Fibroblast of skin of abdomen (primary cell): Measurements from ENCODE around the gene PRR23A. TPM values are rescaled to one million over a fixed set of nuclear protein-coding genes. Genes with fewer than 3 reads are reported as not detected.
"Not testable (repeated sequence)": the region's sequence is repeated elsewhere in the genome, so short reads cannot be mapped to it uniquely, and the experiment has no call there.

Source experiments
- DNase-seq: peaks from one replicate; pipeline ENCODE4 v3.0.0-alpha.2; 2013
- polyA plus RNA-seq, 2 experiments: library from polyadenylated mRNA; unstranded; fragments of 120-200 nt; gene quantifications; one replicate each; pipeline ENCODE4 v1.2.1, GENCODE V29; 2013; ENCODE audit not compliant: insufficient read length in 2 of 2

PRR23A gene
- polyA plus RNA-seq (2013, experiment 1 of 2; ENCODE audit: insufficient read length), result not detected
- polyA plus RNA-seq (2013, experiment 2 of 2; ENCODE audit: insufficient read length), result not detected

DNA sequence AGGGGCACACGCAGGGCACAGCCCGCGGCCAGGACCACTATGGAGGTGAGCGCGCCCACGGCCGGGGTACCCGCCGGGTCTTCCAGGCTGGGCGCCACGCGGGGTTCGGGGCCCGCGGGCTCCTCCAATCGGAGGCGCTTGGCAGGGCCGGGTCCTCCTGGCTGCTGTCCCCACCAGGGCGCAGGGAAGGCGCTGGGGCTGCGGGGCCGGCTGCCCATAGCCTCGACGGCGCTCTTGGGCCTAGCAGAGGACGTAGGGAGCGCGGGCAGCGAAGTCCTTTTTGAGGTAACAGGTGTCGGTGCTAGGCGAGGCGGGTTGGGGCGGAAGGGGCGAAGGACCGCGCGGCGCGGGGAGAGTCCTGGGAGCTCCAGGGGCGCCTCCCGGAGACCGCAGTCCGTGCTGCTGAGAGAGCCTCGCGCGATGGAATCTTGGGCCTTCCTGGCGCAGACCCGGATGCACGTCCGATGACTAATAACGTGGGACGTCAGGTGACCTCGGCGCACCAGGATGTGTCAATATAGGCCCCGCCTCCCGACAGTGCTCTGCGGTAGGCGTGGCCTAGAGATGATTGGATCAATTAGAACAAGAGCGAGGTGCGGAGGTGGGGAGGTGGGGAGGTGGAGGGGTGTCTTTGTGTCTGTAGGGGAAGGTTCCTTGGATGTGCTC is at the start of gene PRR23A:
Gene PRR23A (minus strand): TSS at position 218 of the 666 bp plus-strand sequence. CDS start 0 bp downstream, at position 218.
- DNase-seq, result no peak

DNA sequence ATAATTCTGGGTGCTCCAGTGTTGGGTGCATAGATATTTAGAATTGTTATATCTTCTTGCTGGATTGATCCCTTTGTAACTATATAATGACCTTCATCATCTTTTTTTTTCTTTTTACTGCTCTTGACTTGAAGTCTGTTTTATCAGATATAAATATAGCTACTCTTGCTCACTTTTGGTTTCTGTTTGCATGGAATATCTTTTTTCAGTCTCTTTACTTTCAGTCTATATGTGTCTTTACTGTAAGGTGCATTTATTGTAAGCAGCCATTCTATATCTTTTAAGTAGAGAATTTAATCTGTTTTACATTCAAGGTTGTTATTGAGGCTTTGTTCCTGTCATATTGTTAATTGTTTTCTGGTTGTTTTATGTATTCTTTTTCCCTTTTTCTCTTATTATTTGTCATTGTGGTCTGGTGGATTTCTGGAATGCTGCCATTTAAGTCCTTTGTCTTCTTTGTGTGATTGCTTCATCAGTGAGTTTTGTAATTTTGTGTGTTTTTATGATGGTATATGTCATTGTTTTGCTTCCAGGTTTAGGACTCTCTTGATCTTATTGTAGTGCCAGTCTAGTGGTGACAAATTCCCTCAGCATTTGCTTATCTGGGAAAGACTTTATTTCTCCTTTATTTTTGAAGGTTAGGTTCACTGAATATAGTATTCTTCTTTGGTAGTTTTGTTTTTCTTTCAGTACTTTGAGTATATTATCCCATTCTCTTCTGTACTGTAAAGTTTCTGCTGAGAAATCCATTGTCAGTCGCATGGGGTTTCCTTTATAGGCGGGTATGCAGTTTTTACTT is 46.9 kb upstream of the PRR23A start:
- DNase-seq, result no peak

DNA sequence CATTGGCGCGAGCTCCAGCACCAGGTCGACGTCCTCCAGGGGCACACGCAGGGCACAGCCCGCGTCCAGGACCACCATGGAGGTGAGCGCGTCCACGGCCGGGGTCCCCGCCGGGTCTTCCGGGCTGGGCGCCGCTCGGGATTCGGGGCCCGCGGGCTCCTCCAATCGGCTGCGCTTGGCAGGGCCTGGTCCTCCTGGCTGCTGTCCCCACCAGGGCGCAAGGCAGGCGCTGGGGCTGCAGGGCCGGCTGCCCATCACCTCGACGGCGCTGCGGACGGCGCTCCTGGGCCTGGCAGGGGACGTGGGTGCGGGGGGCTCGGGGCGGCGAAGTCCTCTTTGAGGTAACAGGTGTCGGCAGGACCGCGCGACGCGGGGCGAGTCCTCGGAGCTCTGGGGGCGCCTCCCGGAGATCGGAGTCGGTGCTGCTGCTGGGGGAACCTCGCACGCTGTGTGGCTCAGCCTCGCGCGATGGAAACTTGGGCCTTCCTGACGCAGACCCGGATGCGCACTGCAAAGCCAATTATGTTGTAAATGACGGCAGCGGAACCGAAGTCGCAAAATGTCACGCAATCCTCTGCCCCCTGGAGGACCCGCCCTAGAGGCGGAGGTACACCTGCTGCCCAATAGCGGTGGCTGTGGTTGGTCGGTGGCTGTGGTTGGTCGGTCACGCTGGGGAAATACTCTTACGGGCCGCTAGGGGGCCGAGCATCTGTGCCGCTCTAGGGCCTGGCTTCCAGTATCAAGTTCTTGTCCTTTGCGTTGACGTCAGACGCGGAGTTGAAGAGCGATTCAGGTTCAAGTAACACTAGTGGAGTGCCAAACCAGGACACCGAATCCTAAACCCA is 38.5 kb upstream of the PRR23A start, which contains the start of gene PRR23C:
Gene PRR23C (minus strand): TSS at position 527 of the 845 bp plus-strand sequence. CDS start 272 bp downstream, at position 255.
- no peak for DNase-seq

DNA sequence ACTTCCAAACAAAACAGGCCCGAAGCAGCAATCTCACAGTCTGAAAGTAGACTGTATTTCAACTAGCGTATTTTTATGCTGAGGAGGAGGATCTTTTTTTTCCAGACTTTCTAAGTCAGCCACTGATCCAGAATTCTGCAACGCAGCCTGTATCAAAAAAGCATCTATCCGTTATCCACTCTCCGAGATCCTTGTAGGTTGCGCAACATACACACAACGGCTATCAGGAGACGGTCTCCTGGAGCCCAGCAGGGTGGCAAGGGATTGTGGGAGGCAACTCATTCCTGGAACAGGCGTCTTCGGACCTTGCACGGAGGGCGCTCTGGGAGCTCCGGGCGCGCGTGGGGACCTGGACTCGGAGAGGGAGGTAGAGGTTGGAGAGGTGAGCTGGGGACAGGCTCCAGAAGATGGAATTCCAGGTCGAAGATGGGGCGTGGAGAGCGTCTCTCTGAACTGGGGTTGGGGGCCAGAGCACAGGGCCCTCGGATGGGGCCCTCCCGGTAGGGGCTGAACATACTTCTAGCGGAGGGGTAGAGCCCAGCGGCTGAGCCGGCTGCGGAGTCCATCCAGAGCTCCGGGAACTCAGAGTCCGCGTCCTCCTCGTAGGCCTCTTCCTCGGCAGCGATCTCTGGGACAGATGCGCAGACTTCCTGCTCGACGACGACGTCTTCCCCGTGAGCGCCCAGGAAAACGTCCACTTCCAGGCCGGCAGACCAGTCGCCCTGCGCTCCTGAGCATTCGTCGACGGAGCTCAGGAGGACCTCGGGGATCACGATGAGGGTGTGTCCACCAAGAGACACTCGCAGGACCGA is 37.7 kb upstream of the PRR23A start:
- no peak for DNase-seq

DNA sequence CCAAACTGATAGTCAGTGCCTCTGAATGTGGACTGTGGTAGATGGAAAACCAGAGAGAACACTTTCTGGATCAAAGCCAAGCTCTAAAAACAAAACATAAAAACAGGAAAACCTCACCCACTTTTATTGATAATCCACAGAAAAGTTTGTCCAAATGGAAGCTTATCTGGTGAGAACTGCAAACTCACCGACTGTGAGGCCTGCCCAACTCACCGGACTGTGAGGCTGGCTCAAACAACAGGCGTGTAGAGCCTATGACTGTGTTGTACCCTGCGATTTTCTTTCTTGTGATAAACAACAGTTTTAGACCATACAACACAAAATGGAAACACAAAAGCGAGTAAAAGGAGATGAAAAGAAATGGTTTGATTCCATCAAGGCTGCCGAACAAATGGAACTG is 31.4 kb upstream of the PRR23A start:
- no peak for DNase-seq

DNA sequence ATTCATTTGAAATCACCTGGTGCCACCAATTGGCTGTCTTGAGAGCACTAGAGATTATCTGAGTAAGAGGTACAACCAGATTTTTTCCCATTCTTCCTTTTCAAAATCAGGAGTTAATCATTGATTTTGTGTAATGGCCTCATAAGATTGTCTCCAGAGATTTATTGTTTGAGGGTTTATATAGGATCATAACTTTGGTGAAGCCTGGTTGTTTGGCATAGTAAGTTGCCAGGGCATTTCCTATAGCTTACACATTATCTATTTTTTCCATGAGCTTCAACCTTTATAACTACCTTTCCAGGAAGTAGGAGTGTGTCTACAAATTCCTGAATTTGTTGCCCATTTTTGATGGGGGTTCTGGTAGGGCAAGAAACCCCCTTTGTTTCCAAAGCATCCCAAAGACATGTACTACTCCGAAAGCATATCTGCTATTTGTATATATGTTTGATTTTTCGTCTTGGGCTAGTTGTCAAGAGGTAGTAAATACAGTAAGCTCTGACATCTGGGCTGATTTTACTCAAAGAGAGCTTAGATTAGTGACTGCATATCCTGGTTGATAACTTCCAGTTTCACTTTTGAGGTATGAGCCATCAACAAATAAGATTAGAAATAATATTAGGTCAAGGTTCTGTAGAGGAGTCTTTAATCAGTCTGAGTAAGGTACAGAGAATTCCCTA is 26.4 kb upstream of the PRR23A start:
- DNase-seq, result no peak

DNA sequence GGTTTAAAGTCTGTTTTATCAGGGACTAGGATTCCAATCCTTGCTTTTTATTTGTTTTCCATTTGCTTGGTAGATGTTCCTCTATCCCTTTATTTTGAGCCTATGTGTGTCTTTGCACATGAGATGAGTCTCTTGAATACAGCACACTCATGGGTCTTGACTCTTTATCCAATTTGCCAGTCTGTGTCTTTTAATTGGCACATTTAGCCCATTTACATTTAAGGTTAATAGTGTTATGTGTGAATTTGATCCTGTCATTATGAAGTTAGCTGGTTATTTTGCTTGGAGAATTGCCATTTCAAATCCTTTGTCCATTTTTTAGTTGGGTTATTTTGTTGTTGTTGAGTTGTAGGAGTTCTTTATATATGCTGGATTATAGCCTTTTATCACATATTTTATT is 24.5 kb upstream of the PRR23A start:
- not testable (repeated sequence) for DNase-seq

DNA sequence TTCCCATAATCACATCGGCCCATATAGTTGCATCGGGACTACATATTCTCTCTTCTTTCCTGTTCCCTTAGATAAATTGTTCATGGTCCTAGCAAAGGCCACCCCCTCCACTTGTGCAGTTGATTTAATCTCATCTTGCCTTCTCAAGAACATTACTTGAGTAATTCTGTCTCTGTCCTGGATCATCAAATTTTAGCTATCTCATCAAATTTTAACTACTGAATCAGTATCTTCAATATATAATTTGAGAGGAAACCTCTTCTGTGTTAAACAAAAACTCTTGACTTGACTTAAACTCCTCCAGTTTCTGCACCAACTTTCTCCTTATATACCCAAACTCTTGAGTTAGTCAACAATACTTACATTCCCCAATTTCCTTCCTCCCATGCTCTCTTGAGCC is 18.9 kb upstream of the PRR23A start:
- DNase-seq, result no peak

DNA sequence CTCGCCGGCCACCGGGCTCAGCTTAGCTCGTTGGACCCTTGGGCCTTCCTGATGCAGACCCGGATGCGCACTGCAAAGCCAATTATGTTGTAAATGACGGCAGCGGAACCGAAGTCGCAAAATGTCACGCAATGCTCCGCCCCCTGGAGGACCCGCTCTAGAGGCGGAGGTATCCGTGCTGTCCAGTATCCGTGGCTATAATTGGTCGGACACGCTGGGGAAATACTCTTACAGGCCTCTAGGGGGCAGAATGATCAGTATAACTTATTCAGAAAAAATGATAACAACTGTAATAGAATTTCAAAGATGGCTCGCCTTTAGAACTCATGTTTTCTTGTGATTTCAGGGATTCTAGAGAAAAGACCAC is 14.8 kb upstream of the PRR23A start, which contains the start of gene PRR23B:
Gene PRR23B (minus strand): TSS at position 59 of the 367 bp plus-strand sequence. CDS start 265 bp downstream, outside the sequence.
- no peak for DNase-seq

DNA sequence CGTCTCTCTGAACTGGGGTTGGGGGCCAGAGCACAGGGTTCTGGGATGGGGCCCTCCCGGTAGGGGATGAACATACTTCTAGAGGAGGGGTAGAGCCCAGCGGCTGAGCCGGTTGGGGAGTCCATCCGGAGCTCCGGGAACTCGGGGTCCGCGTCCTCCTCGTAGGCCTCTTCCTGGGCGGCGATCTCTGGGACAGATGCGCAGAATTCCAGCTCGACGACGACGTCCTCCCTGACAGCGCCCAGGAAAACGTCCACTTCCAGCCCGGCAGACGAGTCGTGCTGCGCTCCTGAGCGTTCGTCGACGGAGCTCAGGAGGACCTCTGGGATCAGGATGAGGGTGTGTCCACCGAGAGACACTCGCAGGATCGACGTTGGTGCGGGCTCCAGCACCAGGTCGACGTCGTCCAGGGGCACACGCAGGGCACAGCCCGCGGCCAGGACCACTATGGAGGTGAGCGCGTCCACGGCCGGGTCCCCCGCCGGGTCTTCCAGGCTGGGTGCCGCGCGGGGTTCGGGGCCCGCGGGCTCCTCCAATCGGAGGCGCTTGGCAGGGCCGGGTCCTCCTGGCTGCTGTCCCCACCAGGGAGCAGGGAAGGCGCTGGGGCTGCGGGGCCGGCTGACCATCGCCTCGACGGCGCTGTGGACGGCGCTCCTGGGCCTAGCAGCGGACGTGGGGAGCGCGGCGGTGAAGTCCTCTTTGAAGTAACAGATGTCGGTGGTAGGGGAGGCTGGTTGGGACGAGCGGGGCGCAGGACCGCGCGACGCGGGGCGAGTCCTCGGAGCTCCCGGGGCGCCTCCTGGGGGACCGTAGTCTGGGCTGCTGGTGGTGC is 14.2 kb upstream of the PRR23A start:
- no peak for DNase-seq

DNA sequence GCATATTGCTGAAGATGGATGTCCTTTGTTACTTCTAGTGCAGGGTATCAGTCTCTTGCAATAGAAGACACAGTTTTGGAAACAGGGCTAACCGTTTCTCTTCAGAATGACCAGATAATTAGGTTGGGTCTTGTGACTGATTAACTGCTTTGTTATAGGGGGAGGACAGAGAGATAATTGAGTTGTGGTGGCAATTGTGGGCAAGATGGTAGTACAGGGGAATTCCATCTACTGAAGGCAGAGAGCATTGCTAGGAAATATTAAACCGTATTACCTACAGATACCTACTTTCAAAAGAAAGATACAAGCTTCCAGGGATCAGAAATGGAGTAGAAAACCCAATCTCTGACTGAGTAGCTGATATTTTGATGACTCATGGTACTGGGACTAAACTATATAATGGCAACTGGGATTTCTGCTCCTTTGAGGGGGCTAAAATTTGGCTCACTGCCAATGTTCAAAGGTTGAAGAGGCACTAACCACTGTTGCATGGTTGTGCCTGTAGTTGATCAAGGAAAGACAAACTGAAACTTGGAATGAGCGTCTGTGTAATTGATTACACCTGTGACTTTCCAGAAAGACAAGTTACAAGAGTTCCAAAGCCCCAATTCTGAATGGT is 10.5 kb upstream of the PRR23A start:
- DNase-seq, result no peak

DNA sequence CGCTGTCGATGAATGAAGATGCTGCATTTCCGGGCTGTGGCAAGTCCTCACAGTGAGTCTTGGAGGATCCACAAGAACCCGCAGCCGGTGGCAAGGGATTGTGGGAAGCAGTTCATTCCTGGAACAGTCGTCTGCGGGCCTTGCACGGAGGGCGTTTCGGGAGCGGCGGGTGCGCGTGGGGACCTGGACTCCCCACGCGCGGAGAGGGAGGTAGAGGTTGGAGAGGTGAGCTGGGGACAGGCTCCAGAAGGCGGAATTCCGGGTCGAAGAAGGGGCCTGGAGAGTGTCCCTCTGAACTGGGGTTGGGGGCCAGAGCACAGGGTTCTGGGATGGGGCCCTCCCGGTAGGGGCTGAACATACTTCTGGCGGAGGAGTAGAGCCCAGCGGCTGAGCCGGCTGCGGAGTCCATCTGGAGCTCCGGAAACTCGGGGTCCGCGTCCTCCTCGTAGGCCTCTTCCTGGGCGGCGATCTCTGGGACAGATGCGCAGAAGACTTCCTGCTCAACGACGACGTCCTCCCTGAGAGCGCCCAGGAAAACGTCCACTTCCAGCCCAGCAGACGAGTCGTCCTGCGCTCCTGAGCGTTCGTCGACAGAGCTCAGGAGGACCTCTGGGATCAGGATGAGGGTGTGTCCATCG is 593 bp downstream of the PRR23A start:
- no peak for DNase-seq

DNA sequence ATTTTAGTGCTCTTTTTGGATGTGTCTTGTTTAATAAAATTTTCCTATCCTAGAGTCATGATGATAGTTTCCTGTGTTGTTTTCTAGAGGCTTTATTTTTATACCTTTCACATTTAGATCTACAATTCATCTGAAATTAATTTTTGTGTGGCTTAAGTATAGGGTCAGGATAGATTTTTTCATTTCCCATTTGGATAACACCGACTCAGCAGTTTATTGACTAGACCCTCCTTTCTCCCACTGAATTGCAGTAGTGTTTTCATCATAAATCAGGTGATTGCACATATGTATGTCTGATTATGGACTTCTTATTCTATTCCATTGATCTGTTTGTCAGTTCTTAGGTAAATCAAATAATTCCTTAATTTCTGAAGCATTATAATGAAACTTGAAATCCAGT is 10.4 kb downstream of the PRR23A start:
- DNase-seq, result no peak

DNA sequence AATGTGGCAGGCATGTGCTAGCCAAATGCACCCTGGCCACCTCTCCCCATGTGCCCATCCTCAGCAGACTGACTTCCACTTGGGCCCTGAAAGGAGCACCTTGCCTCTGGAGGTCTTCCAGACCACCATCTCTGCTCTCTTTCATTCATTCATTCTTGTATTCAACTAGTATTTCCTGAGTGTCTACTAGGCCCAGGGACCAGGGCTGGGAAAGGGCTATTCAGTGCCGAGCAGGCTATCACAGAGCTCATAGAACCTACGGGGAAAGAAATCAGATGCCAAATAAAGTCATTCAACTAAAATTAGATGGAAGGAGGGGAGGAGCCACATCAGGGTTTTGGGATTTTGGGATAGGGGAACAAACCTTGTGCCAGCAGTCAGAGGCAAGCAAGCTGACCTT is 18.9 kb downstream of the PRR23A start:
- no peak for DNase-seq

DNA sequence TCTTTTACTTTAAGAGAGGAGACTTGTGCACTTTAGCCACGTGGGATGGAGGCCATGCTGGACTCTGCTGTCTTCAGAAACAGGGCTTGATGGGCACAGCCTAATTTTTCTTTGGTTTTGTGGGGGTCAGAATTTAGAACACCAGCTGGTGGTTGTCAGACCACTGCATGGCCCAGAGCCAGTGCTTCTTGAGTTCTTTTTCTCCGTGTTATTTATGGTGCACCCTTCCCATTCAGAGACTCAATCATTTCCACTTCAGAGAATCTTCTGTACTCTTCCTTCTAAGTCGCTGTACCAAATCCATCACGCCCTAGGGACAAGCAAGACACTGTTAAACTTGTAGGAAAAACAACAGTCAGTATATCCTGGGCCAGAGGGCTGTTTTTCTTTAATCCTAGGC is 20.1 kb downstream of the PRR23A start:
- DNase-seq, result no peak

DNA sequence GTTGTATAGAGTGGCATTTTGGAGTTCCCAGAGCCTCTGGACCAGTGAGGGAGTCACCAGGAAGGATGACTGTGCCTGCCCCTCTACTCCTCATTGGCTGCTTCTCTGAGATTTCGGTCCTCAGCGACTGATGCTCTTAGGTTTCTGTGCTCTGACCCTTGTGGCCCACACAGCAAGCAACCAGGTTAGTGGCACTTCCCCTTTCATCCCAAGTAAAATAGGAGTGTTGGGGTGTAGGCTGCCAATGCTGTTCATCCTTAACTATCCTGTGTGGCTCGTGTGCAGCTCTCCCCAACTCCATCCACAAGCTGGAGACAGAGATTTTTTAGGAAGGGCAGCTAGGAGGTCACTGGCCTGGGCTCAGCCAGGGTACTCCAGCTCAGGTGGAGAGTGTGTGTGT is 21.3 kb downstream of the PRR23A start:
- DNase-seq, result no peak

DNA sequence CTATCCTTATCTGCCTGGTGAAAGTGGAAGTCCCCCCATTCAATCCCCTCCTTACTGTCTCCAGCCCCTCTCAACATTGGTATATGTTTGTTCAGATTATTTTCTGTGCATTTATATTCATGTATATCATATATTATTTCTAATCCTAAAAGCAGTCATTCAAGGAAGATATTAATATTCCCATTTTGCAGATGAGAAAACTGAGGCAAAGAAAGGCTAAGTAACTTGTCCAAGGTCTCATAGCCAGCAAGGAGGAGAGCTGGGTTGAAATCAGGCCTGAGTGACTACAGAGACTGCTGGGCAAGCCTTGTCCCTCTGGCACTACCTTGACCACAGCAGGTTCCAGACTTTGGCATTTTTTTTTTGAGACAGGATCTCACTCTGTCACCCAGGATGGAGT is 30.0 kb downstream of the PRR23A start:
- no peak for DNase-seq

DNA sequence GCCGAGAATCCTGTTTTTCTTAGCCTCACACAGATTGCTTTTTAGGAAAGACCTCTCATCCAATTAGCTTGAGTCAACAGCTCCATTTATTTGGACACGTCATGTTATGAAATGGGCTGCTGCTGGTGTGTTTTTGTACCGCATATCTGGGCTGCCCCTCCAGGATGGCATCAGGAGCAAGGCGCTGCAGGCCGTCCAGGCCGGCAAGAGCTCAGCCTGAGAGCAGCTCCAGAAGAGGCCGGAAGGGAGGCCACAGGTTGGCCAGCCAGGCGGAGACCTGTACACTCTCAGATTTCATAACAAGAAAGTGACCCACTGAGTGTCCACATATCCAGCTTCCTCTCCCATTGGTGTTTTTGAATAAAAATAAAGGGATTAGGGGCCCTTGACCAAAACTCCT is 30.7 kb downstream of the PRR23A start:
- no peak for DNase-seq

DNA sequence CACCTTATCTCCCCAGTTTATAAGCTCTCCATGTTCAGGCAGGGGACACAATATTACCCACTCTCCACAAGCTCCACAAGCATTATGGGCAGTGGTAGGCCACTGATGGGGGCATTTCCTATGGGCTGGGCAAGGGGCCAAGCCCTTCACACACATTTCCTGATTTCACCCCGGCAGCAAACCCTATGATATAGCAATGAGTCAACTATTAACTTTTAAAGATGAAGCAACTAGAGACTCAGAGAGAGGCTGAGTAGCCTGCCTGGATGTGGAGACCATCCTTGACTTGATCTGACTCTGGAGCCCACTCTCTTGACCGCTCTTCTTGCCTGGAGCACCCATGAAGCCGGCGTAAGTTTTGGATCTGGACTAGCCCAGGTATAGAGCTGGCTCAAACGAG is 31.6 kb downstream of the PRR23A start:
- DNase-seq, result peak; percentile 31
